SH-SY5Y (cell line): Measurements from ENCODE around the gene PPP2R2C.

Experiments
- GATA2 ChIP-seq: IDR thresholded peaks from 2 replicates; pipeline ENCODE4 v1.6.1; 2011; ENCODE audit warnings: mild to moderate bottlenecking, low read depth, low read length
- GATA3 ChIP-seq: IDR thresholded peaks from 2 replicates; pipeline ENCODE4 v1.6.1; 2011; ENCODE audit warnings: low read depth, mild to moderate bottlenecking, low read length, moderate library complexity

GRCh38 chr4:6495296-6495590 lies 22.8 kb upstream of the PPP2R2C start:
- TF ChIP-seq GATA3 (no peak), GATA2 (no peak)
